ENCODE measurements around the gene WRNIP1. TPM values are rescaled to one million over a fixed set of nuclear protein-coding genes. Genes with fewer than 3 reads are reported as not detected.

The WRNIP1 gene
- total and polyA plus RNA-seq, 9 of the 15 experiments (the other 6 are each of a cell fraction or from before 2014, with no cell fraction given), result 13.2 to 63.6 (median 48.6) TPM

DNA sequence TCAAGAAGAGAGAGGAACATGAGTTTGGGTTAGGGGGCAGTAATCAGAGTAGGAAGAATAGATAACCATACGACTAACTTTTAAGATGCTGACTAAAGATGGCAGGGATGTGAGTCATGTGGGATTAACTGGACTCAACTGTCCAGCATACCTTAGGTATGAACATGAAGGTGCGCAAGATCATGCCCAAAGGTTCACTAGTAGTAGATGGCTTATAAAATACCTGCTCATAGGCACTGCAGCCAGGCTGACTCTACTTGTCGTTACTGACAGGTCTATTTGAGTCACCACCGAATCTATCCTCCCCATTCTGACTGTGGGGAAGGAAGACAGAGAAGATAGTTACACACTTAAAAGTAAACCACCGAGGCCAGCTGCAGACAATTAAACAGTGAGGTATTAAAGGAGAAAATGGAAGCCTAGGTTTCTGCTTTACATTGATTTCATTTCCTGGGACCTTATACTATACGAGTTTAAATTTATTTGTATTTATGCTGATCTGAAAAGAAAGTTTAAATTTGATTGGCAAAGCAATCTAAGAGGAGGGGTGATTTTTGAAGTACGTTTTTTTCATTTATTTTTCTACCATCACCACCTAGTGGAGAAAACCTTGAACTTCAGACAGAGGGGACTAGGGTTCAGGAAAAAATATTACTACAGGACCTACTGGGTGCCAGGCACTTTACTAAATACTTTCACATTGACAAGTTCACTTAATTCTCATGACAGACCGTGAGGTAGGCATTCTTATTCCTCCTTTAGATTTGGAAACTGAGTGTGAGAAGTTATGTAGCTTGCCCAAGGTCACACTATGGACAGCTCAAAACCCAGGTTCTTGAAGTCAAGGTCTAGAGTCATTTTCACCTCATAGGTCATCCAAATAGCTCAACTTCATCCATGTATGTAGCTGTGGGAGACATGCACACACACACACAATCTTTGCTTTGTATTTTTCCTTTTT is 4.0 kb upstream of the WRNIP1 start (continued):
- TF ChIP-seq HDAC3 (IDR thresholded peaks at IDR 0.05; ENCODE audit: borderline replicate concordance, partially characterized antibody), result peak; percentile 28
- TF ChIP-seq, protein P1, sequence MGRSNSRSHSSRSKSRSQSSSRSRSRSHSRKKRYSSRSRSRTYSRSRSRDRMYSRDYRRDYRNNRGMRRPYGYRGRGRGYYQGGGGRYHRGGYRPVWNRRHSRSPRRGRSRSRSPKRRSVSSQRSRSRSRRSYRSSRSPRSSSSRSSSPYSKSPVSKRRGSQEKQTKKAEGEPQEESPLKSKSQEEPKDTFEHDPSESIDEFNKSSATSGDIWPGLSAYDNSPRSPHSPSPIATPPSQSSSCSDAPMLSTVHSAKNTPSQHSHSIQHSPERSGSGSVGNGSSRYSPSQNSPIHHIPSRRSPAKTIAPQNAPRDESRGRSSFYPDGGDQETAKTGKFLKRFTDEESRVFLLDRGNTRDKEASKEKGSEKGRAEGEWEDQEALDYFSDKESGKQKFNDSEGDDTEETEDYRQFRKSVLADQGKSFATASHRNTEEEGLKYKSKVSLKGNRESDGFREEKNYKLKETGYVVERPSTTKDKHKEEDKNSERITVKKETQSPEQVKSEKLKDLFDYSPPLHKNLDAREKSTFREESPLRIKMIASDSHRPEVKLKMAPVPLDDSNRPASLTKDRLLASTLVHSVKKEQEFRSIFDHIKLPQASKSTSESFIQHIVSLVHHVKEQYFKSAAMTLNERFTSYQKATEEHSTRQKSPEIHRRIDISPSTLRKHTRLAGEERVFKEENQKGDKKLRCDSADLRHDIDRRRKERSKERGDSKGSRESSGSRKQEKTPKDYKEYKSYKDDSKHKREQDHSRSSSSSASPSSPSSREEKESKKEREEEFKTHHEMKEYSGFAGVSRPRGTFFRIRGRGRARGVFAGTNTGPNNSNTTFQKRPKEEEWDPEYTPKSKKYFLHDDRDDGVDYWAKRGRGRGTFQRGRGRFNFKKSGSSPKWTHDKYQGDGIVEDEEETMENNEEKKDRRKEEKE (IDR thresholded peaks at IDR 0.05; ENCODE audit: borderline replicate concordance in 1 of 2, control insufficient read depth in 1 of 2, low read depth in 2 of 2, low read length in 1 of 2), result no peak
- TF ChIP-seq NCOA6 (IDR thresholded peaks at IDR 0.05), result no peak
- TF ChIP-seq BRD9 (IDR thresholded peaks at IDR 0.05; ENCODE audit: low read depth, partially characterized antibody), result no peak
- TF ChIP-seq, protein P2, sequence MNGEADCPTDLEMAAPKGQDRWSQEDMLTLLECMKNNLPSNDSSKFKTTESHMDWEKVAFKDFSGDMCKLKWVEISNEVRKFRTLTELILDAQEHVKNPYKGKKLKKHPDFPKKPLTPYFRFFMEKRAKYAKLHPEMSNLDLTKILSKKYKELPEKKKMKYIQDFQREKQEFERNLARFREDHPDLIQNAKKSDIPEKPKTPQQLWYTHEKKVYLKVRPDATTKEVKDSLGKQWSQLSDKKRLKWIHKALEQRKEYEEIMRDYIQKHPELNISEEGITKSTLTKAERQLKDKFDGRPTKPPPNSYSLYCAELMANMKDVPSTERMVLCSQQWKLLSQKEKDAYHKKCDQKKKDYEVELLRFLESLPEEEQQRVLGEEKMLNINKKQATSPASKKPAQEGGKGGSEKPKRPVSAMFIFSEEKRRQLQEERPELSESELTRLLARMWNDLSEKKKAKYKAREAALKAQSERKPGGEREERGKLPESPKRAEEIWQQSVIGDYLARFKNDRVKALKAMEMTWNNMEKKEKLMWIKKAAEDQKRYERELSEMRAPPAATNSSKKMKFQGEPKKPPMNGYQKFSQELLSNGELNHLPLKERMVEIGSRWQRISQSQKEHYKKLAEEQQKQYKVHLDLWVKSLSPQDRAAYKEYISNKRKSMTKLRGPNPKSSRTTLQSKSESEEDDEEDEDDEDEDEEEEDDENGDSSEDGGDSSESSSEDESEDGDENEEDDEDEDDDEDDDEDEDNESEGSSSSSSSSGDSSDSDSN (IDR thresholded peaks at IDR 0.05; ENCODE audit: borderline replicate concordance in 1 of 2, low read depth in 2 of 2, low read length in 2 of 2), result no peak
- TF ChIP-seq, protein P3, sequence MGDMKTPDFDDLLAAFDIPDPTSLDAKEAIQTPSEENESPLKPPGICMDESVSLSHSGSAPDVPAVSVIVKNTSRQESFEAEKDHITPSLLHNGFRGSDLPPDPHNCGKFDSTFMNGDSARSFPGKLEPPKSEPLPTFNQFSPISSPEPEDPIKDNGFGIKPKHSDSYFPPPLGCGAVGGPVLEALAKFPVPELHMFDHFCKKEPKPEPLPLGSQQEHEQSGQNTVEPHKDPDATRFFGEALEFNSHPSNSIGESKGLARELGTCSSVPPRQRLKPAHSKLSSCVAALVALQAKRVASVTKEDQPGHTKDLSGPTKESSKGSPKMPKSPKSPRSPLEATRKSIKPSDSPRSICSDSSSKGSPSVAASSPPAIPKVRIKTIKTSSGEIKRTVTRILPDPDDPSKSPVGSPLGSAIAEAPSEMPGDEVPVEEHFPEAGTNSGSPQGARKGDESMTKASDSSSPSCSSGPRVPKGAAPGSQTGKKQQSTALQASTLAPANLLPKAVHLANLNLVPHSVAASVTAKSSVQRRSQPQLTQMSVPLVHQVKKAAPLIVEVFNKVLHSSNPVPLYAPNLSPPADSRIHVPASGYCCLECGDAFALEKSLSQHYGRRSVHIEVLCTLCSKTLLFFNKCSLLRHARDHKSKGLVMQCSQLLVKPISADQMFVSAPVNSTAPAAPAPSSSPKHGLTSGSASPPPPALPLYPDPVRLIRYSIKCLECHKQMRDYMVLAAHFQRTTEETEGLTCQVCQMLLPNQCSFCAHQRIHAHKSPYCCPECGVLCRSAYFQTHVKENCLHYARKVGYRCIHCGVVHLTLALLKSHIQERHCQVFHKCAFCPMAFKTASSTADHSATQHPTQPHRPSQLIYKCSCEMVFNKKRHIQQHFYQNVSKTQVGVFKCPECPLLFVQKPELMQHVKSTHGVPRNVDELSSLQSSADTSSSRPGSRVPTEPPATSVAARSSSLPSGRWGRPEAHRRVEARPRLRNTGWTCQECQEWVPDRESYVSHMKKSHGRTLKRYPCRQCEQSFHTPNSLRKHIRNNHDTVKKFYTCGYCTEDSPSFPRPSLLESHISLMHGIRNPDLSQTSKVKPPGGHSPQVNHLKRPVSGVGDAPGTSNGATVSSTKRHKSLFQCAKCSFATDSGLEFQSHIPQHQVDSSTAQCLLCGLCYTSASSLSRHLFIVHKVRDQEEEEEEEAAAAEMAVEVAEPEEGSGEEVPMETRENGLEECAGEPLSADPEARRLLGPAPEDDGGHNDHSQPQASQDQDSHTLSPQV (IDR thresholded peaks at IDR 0.05), result no peak
- no peak for TF ChIP-seq PYGO2 (tag; IDR thresholded peaks at IDR 0.05)
- TF ChIP-seq FOXM1 (IDR thresholded peaks at IDR 0.05; ENCODE audit: low read depth), result no peak; the same call in 1 of the 2 replicates
- TF ChIP-seq FOXM1 (CRISPR knock-in tag; IDR thresholded peaks at IDR 0.05; ENCODE audit: low read depth), result no peak
- TF ChIP-seq ESRRB (CRISPR knock-in tag; IDR thresholded peaks at IDR 0.05; ENCODE audit: borderline replicate concordance), result no peak
- TF ChIP-seq, protein P4, sequence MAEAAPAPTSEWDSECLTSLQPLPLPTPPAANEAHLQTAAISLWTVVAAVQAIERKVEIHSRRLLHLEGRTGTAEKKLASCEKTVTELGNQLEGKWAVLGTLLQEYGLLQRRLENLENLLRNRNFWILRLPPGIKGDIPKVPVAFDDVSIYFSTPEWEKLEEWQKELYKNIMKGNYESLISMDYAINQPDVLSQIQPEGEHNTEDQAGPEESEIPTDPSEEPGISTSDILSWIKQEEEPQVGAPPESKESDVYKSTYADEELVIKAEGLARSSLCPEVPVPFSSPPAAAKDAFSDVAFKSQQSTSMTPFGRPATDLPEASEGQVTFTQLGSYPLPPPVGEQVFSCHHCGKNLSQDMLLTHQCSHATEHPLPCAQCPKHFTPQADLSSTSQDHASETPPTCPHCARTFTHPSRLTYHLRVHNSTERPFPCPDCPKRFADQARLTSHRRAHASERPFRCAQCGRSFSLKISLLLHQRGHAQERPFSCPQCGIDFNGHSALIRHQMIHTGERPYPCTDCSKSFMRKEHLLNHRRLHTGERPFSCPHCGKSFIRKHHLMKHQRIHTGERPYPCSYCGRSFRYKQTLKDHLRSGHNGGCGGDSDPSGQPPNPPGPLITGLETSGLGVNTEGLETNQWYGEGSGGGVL (CRISPR knock-in tag; IDR thresholded peaks at IDR 0.05), result no peak
- TF ChIP-seq ZNF561 (CRISPR knock-in tag; conservative IDR thresholded peaks at IDR 0.05), result no peak
- no peak for TF ChIP-seq HDAC6 (IDR thresholded peaks at IDR 0.05; ENCODE audit: low read depth, low read length)
- TF ChIP-seq ZNF764 (CRISPR knock-in tag; IDR thresholded peaks at IDR 0.05; ENCODE audit: low read depth), result no peak
